ENCODE results near the gene FRZB.

The FRZB gene

GRCh38 chr2:182784058-182784706 lies 82.3 kb downstream of the FRZB start:
- DNase-seq = no peak
